ENCODE measurements around the gene ZNF169.
"Not testable (repeated sequence)": the region's sequence is repeated elsewhere in the genome, so short reads cannot be mapped to it uniquely, and the experiment has no call there.

ZNF169 gene

GRCh38 chr9:94323153-94323798 is 64.2 kb downstream of the ZNF169 start:
- H3K4me1 ChIP-seq (ENCODE audit: insufficient read depth, low read length); H3K27me3 ChIP-seq (ENCODE audit: control insufficient read depth in 1 of 2, insufficient read depth in 2 of 2, low read length in 2 of 2); H3K27ac ChIP-seq (ENCODE audit: low read depth, low read length); H3K9me3 ChIP-seq (ENCODE audit: low read length); H3K4me3 ChIP-seq (ENCODE audit: low read depth in 1 of 2, low read length in 2 of 2); H3K36me3 ChIP-seq (ENCODE audit: insufficient read depth, low read length); H3K9ac ChIP-seq (ENCODE audit: low read length): not testable (repeated sequence)

GRCh38 chr9:94325583-94325982 is 66.5 kb downstream of the ZNF169 start:
- not testable (repeated sequence) for H3K36me3 ChIP-seq (ENCODE audit: insufficient read depth, low read length); H3K27ac ChIP-seq (ENCODE audit: low read depth, low read length); H3K9me3 ChIP-seq (ENCODE audit: low read length); H3K9ac ChIP-seq (ENCODE audit: low read length); H3K4me3 ChIP-seq (ENCODE audit: low read depth in 1 of 2, low read length in 2 of 2); H3K4me1 ChIP-seq (ENCODE audit: insufficient read depth, low read length); H3K27me3 ChIP-seq (ENCODE audit: control insufficient read depth in 1 of 2, insufficient read depth in 2 of 2, low read length in 2 of 2)

GRCh38 chr9:94328544-94328943 is 69.4 kb downstream of the ZNF169 start, which contains the start of gene NUTM2F:
Gene NUTM2F (minus strand): TSS chr9:94328644. CDS start chr9:94328623, 21 bp downstream.
- not testable (repeated sequence) for H3K9me3 ChIP-seq (ENCODE audit: low read length); H3K36me3 ChIP-seq (ENCODE audit: insufficient read depth, low read length); H3K27ac ChIP-seq (ENCODE audit: low read depth, low read length); H3K4me3 ChIP-seq (ENCODE audit: low read depth in 1 of 2, low read length in 2 of 2); H3K4me1 ChIP-seq (ENCODE audit: insufficient read depth, low read length); H3K9ac ChIP-seq (ENCODE audit: low read length); H3K27me3 ChIP-seq (ENCODE audit: control insufficient read depth in 1 of 2, insufficient read depth in 2 of 2, low read length in 2 of 2)

GRCh38 chr9:94336445-94336844 is 77.3 kb downstream of the ZNF169 start:
- not testable (repeated sequence) for H3K27me3 ChIP-seq (ENCODE audit: control insufficient read depth in 1 of 2, insufficient read depth in 2 of 2, low read length in 2 of 2); H3K4me3 ChIP-seq (ENCODE audit: low read depth in 1 of 2, low read length in 2 of 2); H3K36me3 ChIP-seq (ENCODE audit: insufficient read depth, low read length); H3K4me1 ChIP-seq (ENCODE audit: insufficient read depth, low read length); H3K27ac ChIP-seq (ENCODE audit: low read depth, low read length); H3K9me3 ChIP-seq (ENCODE audit: low read length); H3K9ac ChIP-seq (ENCODE audit: low read length)

- H3K27ac ChIP-seq (ENCODE audit: low read depth, low read length); H3K36me3 ChIP-seq (ENCODE audit: insufficient read depth, low read length); H3K4me1 ChIP-seq (ENCODE audit: insufficient read depth, low read length); H3K9ac ChIP-seq (ENCODE audit: low read length); H3K4me3 ChIP-seq (ENCODE audit: low read depth in 1 of 2, low read length in 2 of 2); H3K9me3 ChIP-seq (ENCODE audit: low read length); H3K27me3 ChIP-seq (ENCODE audit: control insufficient read depth in 1 of 2, insufficient read depth in 2 of 2, low read length in 2 of 2): not testable (repeated sequence)
Observed at GRCh38 chr9:94338723-94339122, 79.6 kb downstream of the ZNF169 start.

- H3K4me3 ChIP-seq (ENCODE audit: low read depth in 1 of 2, low read length in 2 of 2); H3K27me3 ChIP-seq (ENCODE audit: control insufficient read depth in 1 of 2, insufficient read depth in 2 of 2, low read length in 2 of 2); H3K9ac ChIP-seq (ENCODE audit: low read length); H3K36me3 ChIP-seq (ENCODE audit: insufficient read depth, low read length); H3K9me3 ChIP-seq (ENCODE audit: low read length); H3K4me1 ChIP-seq (ENCODE audit: insufficient read depth, low read length); H3K27ac ChIP-seq (ENCODE audit: low read depth, low read length): not testable (repeated sequence)
Observed at GRCh38 chr9:94339657-94340056, 80.6 kb downstream of the ZNF169 start.

- not testable (repeated sequence) for H3K4me1 ChIP-seq (ENCODE audit: insufficient read depth, low read length); H3K9ac ChIP-seq (ENCODE audit: low read length); H3K9me3 ChIP-seq (ENCODE audit: low read length); H3K27me3 ChIP-seq (ENCODE audit: control insufficient read depth in 1 of 2, insufficient read depth in 2 of 2, low read length in 2 of 2); H3K36me3 ChIP-seq (ENCODE audit: insufficient read depth, low read length); H3K4me3 ChIP-seq (ENCODE audit: low read depth in 1 of 2, low read length in 2 of 2); H3K27ac ChIP-seq (ENCODE audit: low read depth, low read length)
Observed at GRCh38 chr9:94340750-94341149, 81.7 kb downstream of the ZNF169 start.

GRCh38 chr9:94341703-94342102 is 82.6 kb downstream of the ZNF169 start:
- not testable (repeated sequence) for H3K4me3 ChIP-seq (ENCODE audit: low read depth in 1 of 2, low read length in 2 of 2); H3K9ac ChIP-seq (ENCODE audit: low read length); H3K27me3 ChIP-seq (ENCODE audit: control insufficient read depth in 1 of 2, insufficient read depth in 2 of 2, low read length in 2 of 2); H3K27ac ChIP-seq (ENCODE audit: low read depth, low read length); H3K9me3 ChIP-seq (ENCODE audit: low read length); H3K4me1 ChIP-seq (ENCODE audit: insufficient read depth, low read length); H3K36me3 ChIP-seq (ENCODE audit: insufficient read depth, low read length)

- H3K9ac ChIP-seq (ENCODE audit: low read length); H3K36me3 ChIP-seq (ENCODE audit: insufficient read depth, low read length); H3K27ac ChIP-seq (ENCODE audit: low read depth, low read length); H3K4me1 ChIP-seq (ENCODE audit: insufficient read depth, low read length); H3K27me3 ChIP-seq (ENCODE audit: control insufficient read depth in 1 of 2, insufficient read depth in 2 of 2, low read length in 2 of 2); H3K9me3 ChIP-seq (ENCODE audit: low read length); H3K4me3 ChIP-seq (ENCODE audit: low read depth in 1 of 2, low read length in 2 of 2): not testable (repeated sequence)
Observed at GRCh38 chr9:94347451-94347850, 88.4 kb downstream of the ZNF169 start.

GRCh38 chr9:94348754-94349153 is 89.7 kb downstream of the ZNF169 start:
- H3K4me1 ChIP-seq (ENCODE audit: insufficient read depth, low read length); H3K27me3 ChIP-seq (ENCODE audit: control insufficient read depth in 1 of 2, insufficient read depth in 2 of 2, low read length in 2 of 2); H3K4me3 ChIP-seq (ENCODE audit: low read depth in 1 of 2, low read length in 2 of 2); H3K9me3 ChIP-seq (ENCODE audit: low read length); H3K9ac ChIP-seq (ENCODE audit: low read length); H3K36me3 ChIP-seq (ENCODE audit: insufficient read depth, low read length); H3K27ac ChIP-seq (ENCODE audit: low read depth, low read length): not testable (repeated sequence)

Data from muscle layer of colon (tissue), 2 donors.